ENCODE results near the gene NR2F2. TPM values are rescaled to one million over a fixed set of nuclear protein-coding genes. Genes with fewer than 3 reads are reported as not detected.

Gene NR2F2
- total RNA-seq, 1 donor from 2014 or later, result 32.1 TPM

GRCh38 chr15:96300836-96301235 is 29.7 kb upstream of the NR2F2 start:
- no peak for DNase-seq (ENCODE audit: low spot score)
- H3F3A ChIP-seq (ENCODE audit: low read depth), result no peaks in the 10 kb centered on the region
- no peak for TF ChIP-seq CTCF (IDR thresholded peaks at IDR 0.05)
- TF ChIP-seq EZH2 (IDR thresholded peaks at IDR 0.05), result no peak
- TF ChIP-seq EZH2phosphoT487 (IDR thresholded peaks at IDR 0.05), result no peak
- no peak overlapping the region for H3K27ac Mint-ChIP-seq
- H3K4me3 Mint-ChIP-seq, result no peak overlapping the region
- H3K79me2 ChIP-seq (ENCODE audit: low read depth), result no peaks in the 10 kb centered on the region
- H3K9ac ChIP-seq, result no peak overlapping the region
- H3K9me3 ChIP-seq (ENCODE audit: low read depth), result peaks cover 9% of the 10 kb centered on the region
- peaks cover 38% of the 10 kb centered on the region for H3K9me3 Mint-ChIP-seq
- H3K36me3 ChIP-seq, result peaks cover 6% of the 10 kb centered on the region
- no peaks in the 10 kb centered on the region for H3K4me1 Mint-ChIP-seq
- no peak overlapping the region for H2AFZ ChIP-seq (replicated peaks)
- no peak overlapping the region for H3K27ac ChIP-seq
- peaks cover 37% of the 10 kb centered on the region for H3K36me3 Mint-ChIP-seq
- H4K20me1 ChIP-seq (ENCODE audit: low read depth), result no peaks in the 10 kb centered on the region
- H3K4me1 ChIP-seq, result peaks cover 17% of the 10 kb centered on the region
- H3K4me2 ChIP-seq, result no peak overlapping the region
- H3K27me3 Mint-ChIP-seq (ENCODE audit: insufficient read depth, low read depth), result no peaks in the 10 kb centered on the region
- H3K4me3 ChIP-seq, result no peak overlapping the region
- H3K27me3 ChIP-seq, result no peaks in the 10 kb centered on the region

GRCh38 chr15:96303503-96304056 is 26.9 kb upstream of the NR2F2 start:
- Histone ChIP-seq H3K4me1 (peaks cover 17% of the 10 kb centered on the region), H3F3A (ENCODE audit: low read depth) (no peaks in the 10 kb centered on the region), H3K36me3 (peaks cover 6% of the 10 kb centered on the region), H3K4me2 (no peak overlapping the region), H4K20me1 (ENCODE audit: low read depth) (no peaks in the 10 kb centered on the region), H3K9ac (no peak overlapping the region), H3K27me3 (no peaks in the 10 kb centered on the region), H2AFZ (replicated peaks) (no peak overlapping the region), H3K79me2 (ENCODE audit: low read depth) (no peaks in the 10 kb centered on the region), H3K4me3 (no peak overlapping the region), H3K9me3 (ENCODE audit: low read depth) (peaks cover 7% of the 10 kb centered on the region), H3K27ac (no peak overlapping the region)
- peaks cover 36% of the 10 kb centered on the region for H3K36me3 Mint-ChIP-seq
- no peak overlapping the region for H3K27ac Mint-ChIP-seq
- H3K4me3 Mint-ChIP-seq, result no peak overlapping the region
- H3K9me3 Mint-ChIP-seq, result peaks cover 16% of the 10 kb centered on the region
- H3K4me1 Mint-ChIP-seq, result no peaks in the 10 kb centered on the region
- DNase-seq (ENCODE audit: low spot score), result no peak
- no peak for TF ChIP-seq CTCF (IDR thresholded peaks at IDR 0.05)
- no peak for TF ChIP-seq EZH2 (IDR thresholded peaks at IDR 0.05)
- TF ChIP-seq EZH2phosphoT487 (IDR thresholded peaks at IDR 0.05), result no peak
- H3K27me3 Mint-ChIP-seq (ENCODE audit: insufficient read depth, low read depth), result no peaks in the 10 kb centered on the region

- no peaks in the 10 kb centered on the region for H3K36me3 ChIP-seq
- peaks cover 28% of the 10 kb centered on the region for H3K36me3 Mint-ChIP-seq
- no peak overlapping the region for H2AFZ ChIP-seq (replicated peaks)
- H3K9me3 Mint-ChIP-seq, result peaks cover 6% of the 10 kb centered on the region
- H3K27ac ChIP-seq, result no peak overlapping the region
- H3K79me2 ChIP-seq (ENCODE audit: low read depth), result no peaks in the 10 kb centered on the region
- no peaks in the 10 kb centered on the region for H3F3A ChIP-seq (ENCODE audit: low read depth)
- no peaks in the 10 kb centered on the region for H3K27me3 ChIP-seq
- no peaks in the 10 kb centered on the region for H4K20me1 ChIP-seq (ENCODE audit: low read depth)
- no peak overlapping the region for H3K9ac ChIP-seq
- TF ChIP-seq EZH2 (IDR thresholded peaks at IDR 0.05), result no peak
- no peak for TF ChIP-seq EZH2phosphoT487 (IDR thresholded peaks at IDR 0.05)
- no peak overlapping the region for H3K27ac Mint-ChIP-seq
- H3K27me3 Mint-ChIP-seq (ENCODE audit: insufficient read depth, low read depth), result no peaks in the 10 kb centered on the region
- peaks cover 24% of the 10 kb centered on the region for H3K4me1 ChIP-seq
- no peaks in the 10 kb centered on the region for H3K9me3 ChIP-seq (ENCODE audit: low read depth)
- no peaks in the 10 kb centered on the region for H3K4me1 Mint-ChIP-seq
- H3K4me3 Mint-ChIP-seq, result no peak overlapping the region
- no peak for DNase-seq (ENCODE audit: low spot score)
- no peak overlapping the region for H3K4me2 ChIP-seq
- no peak overlapping the region for H3K4me3 ChIP-seq
Measured at GRCh38 chr15:96304839-96305238, 25.7 kb upstream of the NR2F2 start.

- H3K9me3 ChIP-seq (ENCODE audit: low read depth), result no peaks in the 10 kb centered on the region
- peaks cover 24% of the 10 kb centered on the region for H3K36me3 Mint-ChIP-seq
Measured at GRCh38 chr15:96306321-96306720, 24.2 kb upstream of the NR2F2 start.

More at GRCh38 chr15:96306321-96306720, 24.2 kb upstream of the NR2F2 start:
- H3K4me1 ChIP-seq, result peaks cover 24% of the 10 kb centered on the region
- no peaks in the 10 kb centered on the region for H3K79me2 ChIP-seq (ENCODE audit: low read depth)
- no peak overlapping the region for H3K27ac ChIP-seq
- DNase-seq (ENCODE audit: low spot score), result no peak
- H3K4me3 ChIP-seq, result no peak overlapping the region
- no peaks in the 10 kb centered on the region for H3K36me3 ChIP-seq
- H4K20me1 ChIP-seq (ENCODE audit: low read depth), result no peaks in the 10 kb centered on the region
- no peak for TF ChIP-seq EZH2phosphoT487 (IDR thresholded peaks at IDR 0.05)
- no peak overlapping the region for H2AFZ ChIP-seq (replicated peaks)
- H3K4me3 Mint-ChIP-seq, result no peak overlapping the region
- no peaks in the 10 kb centered on the region for H3K27me3 Mint-ChIP-seq (ENCODE audit: insufficient read depth, low read depth)
- peaks cover 4% of the 10 kb centered on the region for H3K9me3 Mint-ChIP-seq
- no peaks in the 10 kb centered on the region for H3K27me3 ChIP-seq
- no peak overlapping the region for H3K9ac ChIP-seq
- H3K4me1 Mint-ChIP-seq, result no peaks in the 10 kb centered on the region
- H3F3A ChIP-seq (ENCODE audit: low read depth), result no peaks in the 10 kb centered on the region
- no peak overlapping the region for H3K27ac Mint-ChIP-seq
- H3K4me2 ChIP-seq, result no peak overlapping the region
